B cell (primary cell): Measurements from ENCODE around the gene APBA2.

Experiments used
- CTCF ChIP-seq: fragments of 200-600 bp; IDR thresholded peaks from one replicate; pipeline ENCODE4 v1.8.0; 2022; ENCODE audit warnings: antibody characterized with exemption, mild to moderate bottlenecking
- EZH2 ChIP-seq: IDR thresholded peaks from 2 replicates; pipeline ENCODE4 v1.6.1; 2012; ENCODE audit warnings: borderline replicate concordance, low read depth, mild to moderate bottlenecking, moderate library complexity, low read length; ENCODE audit not compliant: insufficient read depth, poor library complexity, severe bottlenecking

- no peak for TF ChIP-seq CTCF
- no peak for TF ChIP-seq EZH2
Observed at GRCh38 chr15:29134239-29134638, 248.5 kb downstream of the APBA2 start.
